ENCODE measurements around the gene ZNF213.
A peak's percentile ranks its signal among the peaks of the same experiment; 100 is the strongest.
"Not testable (repeated sequence)": the region's sequence is repeated elsewhere in the genome, so short reads cannot be mapped to it uniquely, and the experiment has no call there.

The ZNF213 gene

GRCh38 chr16:3171855-3172593 lies 37.2 kb downstream of the ZNF213 start:
- TF ChIP-seq POLR2A (IDR thresholded peaks at IDR 0.05; ENCODE audit: low read length) (no peak), GATA1 (IDR thresholded peaks at IDR 0.05; ENCODE audit: low read depth, low read length) (no peak)
- DNase-seq, result peak; percentile 36 to 42

- DNase-seq, result peak; percentile 58 to 64
- TF ChIP-seq GATA1 (IDR thresholded peaks at IDR 0.05; ENCODE audit: low read depth, low read length), result no peak
- no peak for TF ChIP-seq POLR2A (IDR thresholded peaks at IDR 0.05; ENCODE audit: low read length)
Measured at GRCh38 chr16:3173892-3174617, 39.2 kb downstream of the ZNF213 start.

GRCh38 chr16:3174618-3175148 lies 39.9 kb downstream of the ZNF213 start:
- no peak for TF ChIP-seq GATA1 (IDR thresholded peaks at IDR 0.05; ENCODE audit: low read depth, low read length)
- TF ChIP-seq POLR2A (IDR thresholded peaks at IDR 0.05; ENCODE audit: low read length), result no peak
- no peak for DNase-seq

- DNase-seq, result peak; percentile 71 to 78
- TF ChIP-seq GATA1 (IDR thresholded peaks at IDR 0.05; ENCODE audit: low read depth, low read length) (no peak), POLR2A (IDR thresholded peaks at IDR 0.05; ENCODE audit: low read length) (no peak)
Measured at GRCh38 chr16:3175157-3176093, 40.6 kb downstream of the ZNF213 start.

GRCh38 chr16:3179651-3180050 lies 44.8 kb downstream of the ZNF213 start:
- no peak for DNase-seq
- TF ChIP-seq POLR2A (IDR thresholded peaks at IDR 0.05; ENCODE audit: low read length), result no peak
- TF ChIP-seq GATA1 (IDR thresholded peaks at IDR 0.05; ENCODE audit: low read depth, low read length), result no peak

GRCh38 chr16:3180445-3180878 lies 45.6 kb downstream of the ZNF213 start:
- DNase-seq, result peak in 1 of 2 experiments; percentile 20
- TF ChIP-seq POLR2A (IDR thresholded peaks at IDR 0.05; ENCODE audit: low read length), result no peak
- TF ChIP-seq GATA1 (IDR thresholded peaks at IDR 0.05; ENCODE audit: low read depth, low read length), result no peak

GRCh38 chr16:3182293-3182607 lies 47.4 kb downstream of the ZNF213 start:
- DNase-seq, result not testable (repeated sequence)

- peak; percentile 66 to 70 for DNase-seq
- no peak for TF ChIP-seq GATA1 (IDR thresholded peaks at IDR 0.05; ENCODE audit: low read depth, low read length)
- no peak for TF ChIP-seq POLR2A (IDR thresholded peaks at IDR 0.05; ENCODE audit: low read length)
Measured at GRCh38 chr16:3182608-3183444, 48.0 kb downstream of the ZNF213 start.

- peak in 1 of 2 experiments; percentile 40 for DNase-seq
- TF ChIP-seq GATA1 (IDR thresholded peaks at IDR 0.05; ENCODE audit: low read depth, low read length), result no peak
- TF ChIP-seq POLR2A (IDR thresholded peaks at IDR 0.05; ENCODE audit: low read length), result no peak
Measured at GRCh38 chr16:3183445-3184139, 48.8 kb downstream of the ZNF213 start.

GRCh38 chr16:3186946-3187690 lies 52.3 kb downstream of the ZNF213 start:
- TF ChIP-seq POLR2A (IDR thresholded peaks at IDR 0.05; ENCODE audit: low read length) (no peak), GATA1 (IDR thresholded peaks at IDR 0.05; ENCODE audit: low read depth, low read length) (no peak)
- DNase-seq, result no peak

- TF ChIP-seq POLR2A (IDR thresholded peaks at IDR 0.05; ENCODE audit: low read length) (no peak), GATA1 (IDR thresholded peaks at IDR 0.05; ENCODE audit: low read depth, low read length) (no peak)
- DNase-seq, result peak; percentile 64 to 72
Measured at GRCh38 chr16:3187798-3188674, 53.2 kb downstream of the ZNF213 start, which contains the start of gene OR1F1. TSS of gene OR1F1 (plus strand) at chr16:3188204.
